Ovary (tissue), 3 donors: ENCODE data around the gene PPDPF.
"Not testable (repeated sequence)": the region's sequence is repeated elsewhere in the genome, so short reads cannot be mapped to it uniquely, and the experiment has no call there.

Experiments used
- EP300 ChIP-seq: sonication (generic); formaldehyde crosslinking; IDR thresholded peaks from one replicate; pipeline ENCODE4 v1.6.1; 2017; ENCODE audit warnings: antibody characterized with exemption
- POLR2A ChIP-seq: fragments of 450-650 bp; IDR thresholded peaks from one replicate; pipeline ENCODE4 v1.6.1; 2017; ENCODE audit warnings: antibody characterized with exemption, mild to moderate bottlenecking, moderate library complexity
- TF ChIP-seq, protein P1 (sequence below), 3 donors: fragments of 450-650 bp in 2 of 3; fragments of 200-600 bp in 1 of 3; IDR thresholded peaks; one replicate each; pipeline versions ENCODE4 v1.5.1 to v1.8.0; 2016 to 2022; ENCODE audit warnings: antibody characterized with exemption in 3 of 3, mild to moderate bottlenecking in 1 of 3
- donor health status: DM: no; HTN: no; CAD: no.

DNA sequence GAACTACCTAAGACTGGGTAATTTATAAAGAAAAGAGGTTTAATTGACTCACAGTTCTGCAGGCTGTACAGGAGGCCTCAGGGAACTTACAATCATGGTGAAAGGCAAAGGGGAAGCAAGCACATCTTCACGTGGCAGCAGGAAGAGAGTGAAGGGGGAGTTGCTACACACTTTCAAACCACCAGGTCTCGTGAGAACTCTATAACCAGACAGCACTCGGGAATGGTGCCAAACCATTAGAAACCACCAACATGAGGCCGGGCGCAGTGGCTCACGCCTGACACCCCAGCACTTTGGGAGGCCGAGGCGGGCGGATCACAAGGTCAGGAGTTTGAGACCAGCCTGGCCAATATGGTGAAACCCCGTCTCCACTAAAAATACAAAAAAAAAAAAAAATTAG, 6.0 kb upstream of the PPDPF start:
- TF ChIP-seq EP300, POLR2A: not testable (repeated sequence)
- TF ChIP-seq, protein P1, sequence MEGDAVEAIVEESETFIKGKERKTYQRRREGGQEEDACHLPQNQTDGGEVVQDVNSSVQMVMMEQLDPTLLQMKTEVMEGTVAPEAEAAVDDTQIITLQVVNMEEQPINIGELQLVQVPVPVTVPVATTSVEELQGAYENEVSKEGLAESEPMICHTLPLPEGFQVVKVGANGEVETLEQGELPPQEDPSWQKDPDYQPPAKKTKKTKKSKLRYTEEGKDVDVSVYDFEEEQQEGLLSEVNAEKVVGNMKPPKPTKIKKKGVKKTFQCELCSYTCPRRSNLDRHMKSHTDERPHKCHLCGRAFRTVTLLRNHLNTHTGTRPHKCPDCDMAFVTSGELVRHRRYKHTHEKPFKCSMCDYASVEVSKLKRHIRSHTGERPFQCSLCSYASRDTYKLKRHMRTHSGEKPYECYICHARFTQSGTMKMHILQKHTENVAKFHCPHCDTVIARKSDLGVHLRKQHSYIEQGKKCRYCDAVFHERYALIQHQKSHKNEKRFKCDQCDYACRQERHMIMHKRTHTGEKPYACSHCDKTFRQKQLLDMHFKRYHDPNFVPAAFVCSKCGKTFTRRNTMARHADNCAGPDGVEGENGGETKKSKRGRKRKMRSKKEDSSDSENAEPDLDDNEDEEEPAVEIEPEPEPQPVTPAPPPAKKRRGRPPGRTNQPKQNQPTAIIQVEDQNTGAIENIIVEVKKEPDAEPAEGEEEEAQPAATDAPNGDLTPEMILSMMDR (IDR thresholded peaks at IDR 0.05) = not testable (repeated sequence)
